Activated naive CD8-positive, alpha-beta T cell treated with anti-CD3 and anti-CD28 coated beads, Interleukin-2, amount 50 U/mL, for 16 hours (primary cell): ENCODE results near the gene PTPRB.

ENCODE experiments used
- DNase-seq: peaks from one replicate; pipeline ENCODE4 v3.0.0-alpha.2; 2020; ENCODE audit warnings: low read depth, low spot score

The PTPRB gene

GRCh38 chr12:70643939-70644338, 6.7 kb upstream of the PTPRB start:
- no peak for DNase-seq

- DNase-seq: no peak
These were observed 4.5 kb upstream of the PTPRB start for GRCh38 chr12:70641691-70642090.

GRCh38 chr12:70640901-70641300, 3.7 kb upstream of the PTPRB start:
- DNase-seq: no peak

GRCh38 chr12:70639535-70639934, 2.3 kb upstream of the PTPRB start:
- DNase-seq: no peak

GRCh38 chr12:70638639-70639360, 1.6 kb upstream of the PTPRB start:
- DNase-seq: no peak

GRCh38 chr12:70635755-70636154, 1.5 kb downstream of the PTPRB start:
- DNase-seq: no peak

- DNase-seq: no peak
These were observed 8.3 kb downstream of the PTPRB start for GRCh38 chr12:70628701-70629480.

GRCh38 chr12:70627677-70628076, 9.6 kb downstream of the PTPRB start:
- no peak for DNase-seq

GRCh38 chr12:70626180-70626579, 11.0 kb downstream of the PTPRB start:
- DNase-seq: no peak

GRCh38 chr12:70619471-70620152, 17.6 kb downstream of the PTPRB start:
- no peak for DNase-seq

GRCh38 chr12:70618371-70618770, 18.9 kb downstream of the PTPRB start:
- no peak for DNase-seq

GRCh38 chr12:70617450-70617849, 19.8 kb downstream of the PTPRB start:
- DNase-seq: no peak

GRCh38 chr12:70615174-70615866, 21.9 kb downstream of the PTPRB start:
- no peak for DNase-seq

GRCh38 chr12:70609739-70610491, 27.3 kb downstream of the PTPRB start:
- DNase-seq: no peak

- DNase-seq: no peak
These were observed 28.0 kb downstream of the PTPRB start for GRCh38 chr12:70609203-70609602.

- DNase-seq: no peak
These were observed 29.0 kb downstream of the PTPRB start for GRCh38 chr12:70608184-70608583.

GRCh38 chr12:70607107-70607506, 30.1 kb downstream of the PTPRB start:
- DNase-seq: no peak

- DNase-seq: no peak
These were observed 31.3 kb downstream of the PTPRB start for GRCh38 chr12:70605976-70606375.

GRCh38 chr12:70604662-70605061, 32.6 kb downstream of the PTPRB start:
- no peak for DNase-seq

- no peak for DNase-seq
These were observed 34.2 kb downstream of the PTPRB start for GRCh38 chr12:70603044-70603443.

- DNase-seq: no peak
These were observed 38.6 kb downstream of the PTPRB start for GRCh38 chr12:70598467-70599193.
